C4-2B (cell line): ENCODE data around the gene POLR2L.

Source experiments
- ZFX ChIP-seq: fragments of 450-650 bp; IDR thresholded peaks from 2 replicates; pipeline ENCODE4 v1.6.1; 2017
- TF ChIP-seq, protein P1 (sequence below): fragments of 450-650 bp; conservative IDR thresholded peaks from 2 replicates; pipeline ENCODE4 v1.5.1; 2017; ENCODE audit warnings: mild to moderate bottlenecking

DNA sequence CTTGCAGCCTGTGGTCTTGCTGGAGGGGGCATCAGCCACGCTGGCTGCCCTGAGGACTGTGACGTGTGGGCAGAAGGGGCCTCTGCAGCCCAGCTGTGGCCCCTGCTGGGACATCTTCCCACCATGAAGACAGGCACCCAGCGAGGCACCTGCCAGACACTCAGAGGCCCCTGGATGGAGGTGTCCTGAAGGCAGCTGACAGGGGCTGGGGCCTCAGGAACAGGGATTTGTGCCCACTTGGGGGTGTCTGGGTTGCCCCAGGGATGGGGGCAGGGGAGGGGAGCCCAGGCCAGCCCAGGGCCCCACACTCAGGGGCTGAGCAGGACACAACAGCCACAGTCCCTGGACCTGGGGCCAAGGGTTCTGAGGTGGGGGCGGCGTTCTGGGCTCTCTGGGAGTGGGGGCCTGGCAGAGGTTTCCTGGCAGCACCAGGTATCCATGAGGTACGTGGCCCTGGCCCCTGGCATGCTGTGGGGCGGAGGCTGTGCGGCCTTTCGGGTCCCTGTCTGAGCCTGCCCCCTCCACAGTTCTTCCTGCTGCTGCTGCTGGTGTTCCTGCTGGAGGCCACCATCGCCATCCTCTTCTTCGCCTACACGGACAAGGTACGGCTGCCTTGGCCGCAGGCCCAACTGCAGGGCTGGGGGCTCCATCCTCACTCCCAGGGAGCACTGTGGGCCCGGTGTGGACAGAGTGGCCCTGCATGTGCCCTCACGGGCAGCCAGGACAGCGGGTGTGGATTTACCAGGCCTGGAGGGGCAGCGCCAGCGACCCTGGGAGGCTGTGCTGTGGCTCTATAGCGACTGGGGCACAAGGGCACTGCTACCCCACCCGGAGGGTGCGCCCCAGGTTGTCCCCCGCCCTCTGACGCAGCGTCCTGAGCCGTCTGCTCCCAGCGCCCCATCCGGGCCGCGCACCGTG, 21.8 kb upstream of the POLR2L start:
- TF ChIP-seq, protein P1, sequence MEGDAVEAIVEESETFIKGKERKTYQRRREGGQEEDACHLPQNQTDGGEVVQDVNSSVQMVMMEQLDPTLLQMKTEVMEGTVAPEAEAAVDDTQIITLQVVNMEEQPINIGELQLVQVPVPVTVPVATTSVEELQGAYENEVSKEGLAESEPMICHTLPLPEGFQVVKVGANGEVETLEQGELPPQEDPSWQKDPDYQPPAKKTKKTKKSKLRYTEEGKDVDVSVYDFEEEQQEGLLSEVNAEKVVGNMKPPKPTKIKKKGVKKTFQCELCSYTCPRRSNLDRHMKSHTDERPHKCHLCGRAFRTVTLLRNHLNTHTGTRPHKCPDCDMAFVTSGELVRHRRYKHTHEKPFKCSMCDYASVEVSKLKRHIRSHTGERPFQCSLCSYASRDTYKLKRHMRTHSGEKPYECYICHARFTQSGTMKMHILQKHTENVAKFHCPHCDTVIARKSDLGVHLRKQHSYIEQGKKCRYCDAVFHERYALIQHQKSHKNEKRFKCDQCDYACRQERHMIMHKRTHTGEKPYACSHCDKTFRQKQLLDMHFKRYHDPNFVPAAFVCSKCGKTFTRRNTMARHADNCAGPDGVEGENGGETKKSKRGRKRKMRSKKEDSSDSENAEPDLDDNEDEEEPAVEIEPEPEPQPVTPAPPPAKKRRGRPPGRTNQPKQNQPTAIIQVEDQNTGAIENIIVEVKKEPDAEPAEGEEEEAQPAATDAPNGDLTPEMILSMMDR = no peak
- TF ChIP-seq ZFX = no peak
